A549 (cell line): ENCODE results near the gene SLC6A17. TPM values are rescaled to one million over a fixed set of nuclear protein-coding genes. Genes with fewer than 3 reads are reported as not detected.

Experiments used
- ATAC-seq, 2 experiments: fragments of 200-7000 bp in 1 of 2; fragments of >200 bp in 1 of 2; cut with Nextera tagmentation in 1 of 2; cut with Tn5 transposase in 1 of 2; 3 replicates each; pipeline versions ENCODE4 v1.8.0 to v1.9.1; 2018 to 2020; ENCODE audit warnings: mild to moderate bottlenecking in 1 of 2, moderate library complexity in 1 of 2
- CTCF ChIA-PET: fragments of 300-600 bp; sonication (Branson Sonifier 250); formaldehyde crosslinking; extraction: SDS; loops from one replicate; lab custom pipeline; 2021; ENCODE audit warnings: antibody characterized with exemption, inconsistent platforms; lab: Yijun Ruan, JAX
- POLR2A ChIA-PET: fragments of 350-600 bp; formaldehyde crosslinking; extraction: SDS; loops from one replicate; lab custom pipeline; 2021; ENCODE audit warnings: antibody characterized with exemption, inconsistent platforms; lab: Yijun Ruan, JAX
- DNase-seq, 2 experiments: peaks; one replicate each; pipeline versions ENCODE4 v3.0.0 to v3.0.0-alpha.2; 2011 to 2016; ENCODE audit warnings: low read depth in 1 of 2, low spot score in 1 of 2
- FAIRE-seq: peaks from 2 replicates; lab custom pipeline; 2011; peaks lifted over from hg19 to GRCh38; lab: Jason Lieb, UNC
- H3K27ac ChIP-seq, 2 experiments: fragments of >200 bp; sonication (Bioruptor Twin); formaldehyde crosslinking; 3 replicates each; pipeline ENCODE4 v1.5.1; 2016 to 2017
- H3K4me1 ChIP-seq: fragments of >200 bp; sonication (Bioruptor Twin); formaldehyde crosslinking; 3 replicates; pipeline ENCODE4 v1.6.1; 2016
- H3K4me2 ChIP-seq: fragments of >200 bp; sonication (Bioruptor Twin); formaldehyde crosslinking; 3 replicates; pipeline ENCODE4 v1.6.1; 2016
- H3K4me3 ChIP-seq: fragments of >200 bp; sonication (Bioruptor Twin); formaldehyde crosslinking; 3 replicates; pipeline ENCODE4 v1.5.1; 2016
- H3K9me3 ChIP-seq: fragments of >200 bp; sonication (Bioruptor Twin); formaldehyde crosslinking; 3 replicates; pipeline ENCODE4 v1.6.1; 2016
- ATOH8 ChIP-seq: fragments of 250-450 bp; sonication (Bioruptor Pico); IDR thresholded peaks from 2 replicates; pipeline ENCODE4 v1.5.0; 2020; ENCODE audit warnings: low read depth, mild to moderate bottlenecking, moderate library complexity
- CHD4 ChIP-seq: fragments of 200-600 bp; sonication (generic); IDR thresholded peaks from 2 replicates; pipeline ENCODE4 v1.6.1; 2016; ENCODE audit warnings: antibody characterized with exemption, mild to moderate bottlenecking, borderline replicate concordance
- EHF ChIP-seq: fragments of 250-450 bp; sonication (Bioruptor Pico); IDR thresholded peaks from 2 replicates; pipeline ENCODE4 v1.5.0; 2020; ENCODE audit warnings: mild to moderate bottlenecking
- EHMT2 ChIP-seq: fragments of 200-600 bp; sonication (generic); IDR thresholded peaks from 2 replicates; pipeline ENCODE4 v1.6.1; 2016; ENCODE audit warnings: antibody characterized with exemption, low read depth, mild to moderate bottlenecking, moderate library complexity
- ELK1 ChIP-seq: fragments of 150-350 bp; IDR thresholded peaks from 2 replicates; pipeline ENCODE4 v1.6.1; 2014; ENCODE audit warnings: low read depth, mild to moderate bottlenecking, low read length
- FOSB ChIP-seq: fragments of 250-450 bp; sonication (Bioruptor Pico); IDR thresholded peaks from 2 replicates; pipeline ENCODE4 v1.5.0; 2020; ENCODE audit warnings: mild to moderate bottlenecking, moderate library complexity
- HOXA7 ChIP-seq: fragments of 250-450 bp; sonication (Bioruptor Pico); IDR thresholded peaks from 2 replicates; pipeline ENCODE4 v1.5.0; 2020; ENCODE audit warnings: mild to moderate bottlenecking, moderate library complexity
- HOXB13 ChIP-seq: fragments of 250-450 bp; sonication (Bioruptor Pico); IDR thresholded peaks from 2 replicates; pipeline ENCODE4 v1.5.0; 2020; ENCODE audit warnings: low read depth, mild to moderate bottlenecking, moderate library complexity
- JUN ChIP-seq, 2 experiments: fragments of >200 bp; sonication (Bioruptor Twin); formaldehyde crosslinking; IDR thresholded peaks; 2 replicates in 1 of 2; 3 replicates in 1 of 2; pipeline ENCODE4 v1.6.1; 2016 to 2017
- JUNB ChIP-seq: fragments of >200 bp; sonication (Bioruptor Twin); formaldehyde crosslinking; IDR thresholded peaks from 2 replicates; pipeline ENCODE4 v1.6.1; 2016
- KDM5A ChIP-seq: fragments of 200-600 bp; sonication (generic); IDR thresholded peaks from 2 replicates; pipeline ENCODE4 v1.6.1; 2016; ENCODE audit warnings: antibody characterized with exemption, mild to moderate bottlenecking
- MAZ ChIP-seq: fragments of 150-350 bp; IDR thresholded peaks from 2 replicates; pipeline ENCODE4 v1.6.1; 2014; ENCODE audit warnings: antibody characterized with exemption, low read depth, low read length, borderline replicate concordance
- POLR2A ChIP-seq: IDR thresholded peaks from 2 replicates; pipeline ENCODE4 v1.6.1; 2012; ENCODE audit warnings: mild to moderate bottlenecking, low read length
- RARB ChIP-seq: fragments of 250-450 bp; sonication (Bioruptor Pico); IDR thresholded peaks from 2 replicates; pipeline ENCODE4 v1.8.0; 2021; ENCODE audit warnings: mild to moderate bottlenecking, moderate library complexity
- REST ChIP-seq: fragments of 200-600 bp; sonication (generic); IDR thresholded peaks from 2 replicates; pipeline ENCODE4 v1.6.1; 2016; ENCODE audit warnings: antibody characterized with exemption, mild to moderate bottlenecking, moderate library complexity
- RFX5 ChIP-seq: fragments of 450-650 bp; IDR thresholded peaks from 2 replicates; pipeline ENCODE4 v1.7.1; 2014; ENCODE audit warnings: antibody characterized with exemption, mild to moderate bottlenecking, moderate library complexity
- ZFP36 ChIP-seq: fragments of 450-650 bp; IDR thresholded peaks from 2 replicates; pipeline ENCODE4 v1.6.1; 2014; ENCODE audit warnings: borderline replicate concordance; ENCODE audit not compliant: partially characterized antibody
- ZNF302 ChIP-seq: fragments of 250-450 bp; sonication (Bioruptor Pico); IDR thresholded peaks from 2 replicates; pipeline ENCODE4 v1.9.0; 2021; ENCODE audit warnings: inconsistent platforms, mild to moderate bottlenecking, moderate library complexity
- ZSCAN20 ChIP-seq: fragments of 250-450 bp; sonication (Bioruptor Pico); IDR thresholded peaks from 2 replicates; pipeline ENCODE4 v1.8.0; 2022; ENCODE audit warnings: mild to moderate bottlenecking, moderate library complexity
- WGBS: methylation state at CpG from one replicate; pipeline ENCODE4 v1.1.6; 2017; ENCODE audit errors: missing lambda C conversion rate; 5-methylcytosine and 5-hydroxymethylcytosine counted together
- polyA plus RNA-seq, 4 experiments: library from polyadenylated mRNA; depleted of rRNA in 3 of 4; stranded (reverse); fragments of >200 nt; fragmentation: RNase III in 1 of 4; extraction: RNeasy Plus Mini Kit Qiagen cat#74134 plus additional on column Dnase treatment in 1 of 4; gene quantifications; 2 replicates in 3 of 4; 3 replicates in 1 of 4; pipeline ENCODE4 v1.2.3, GENCODE V29; 2011 to 2017
- TF ChIP-seq, protein P1 (sequence below): IDR thresholded peaks from 2 replicates; pipeline ENCODE4 v1.6.1; 2012; ENCODE audit warnings: low read depth, borderline replicate concordance
- TF ChIP-seq, protein P2 (sequence below): IDR thresholded peaks from 2 replicates; pipeline ENCODE4 v1.6.1; 2012
- TF ChIP-seq, protein P3 (sequence below): fragments of >200 bp; sonication (Bioruptor Twin); formaldehyde crosslinking; IDR thresholded peaks from 3 replicates; pipeline ENCODE4 v1.5.1; 2016

The SLC6A17 gene
- polyA plus RNA-seq, 2 of the 4 experiments (the other 2 are of a cell fraction) = 0.56 to 2.2 TPM

DNA sequence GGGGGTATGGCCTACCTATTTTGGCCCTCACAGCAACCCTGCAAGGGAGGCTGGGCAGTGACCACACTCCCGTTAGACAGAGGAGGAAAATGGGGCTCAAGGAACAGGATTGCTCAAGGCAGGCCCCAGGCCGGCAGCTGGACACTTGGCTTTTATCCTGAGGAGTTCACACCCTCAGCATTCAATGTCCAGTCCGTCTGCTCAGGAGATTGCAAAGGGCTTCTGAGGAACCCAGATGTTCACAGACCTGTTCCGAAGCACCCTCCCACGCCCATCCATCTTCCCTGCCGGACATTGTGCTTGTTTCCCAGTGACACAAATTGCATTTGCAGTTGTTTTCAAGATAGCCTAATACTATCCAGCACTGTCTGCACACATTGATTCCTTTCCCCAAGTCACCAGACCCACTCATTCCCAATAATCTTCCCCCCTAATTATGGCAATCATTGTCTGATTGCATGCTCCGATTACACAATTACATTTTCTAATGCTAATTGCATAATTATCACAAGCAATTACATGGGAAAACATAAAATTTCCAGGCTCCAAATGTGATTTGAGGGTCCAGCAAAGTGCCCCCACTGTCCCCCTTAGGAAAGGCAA is 42.3 kb upstream of the SLC6A17 start:
- Histone ChIP-seq H3K27ac (no peak overlapping the region), H3K4me3 (no peak overlapping the region), H3K4me1 (no peaks in the 10 kb centered on the region), H3K4me2 (no peak overlapping the region), H3K9me3 (no peaks in the 10 kb centered on the region)
- FAIRE-seq (no peak), ATAC-seq (no peak), DNase-seq (no peak)
- TF ChIP-seq EHMT2 = no peak
- TF ChIP-seq JUNB = no peak
- TF ChIP-seq RARB (CRISPR knock-in tag) = no peak
- TF ChIP-seq ZNF302 = no peak
- TF ChIP-seq HOXB13 (CRISPR knock-in tag) = no peak
- TF ChIP-seq ELK1 = no peak
- TF ChIP-seq KDM5A = no peak
- TF ChIP-seq EHF = no peak
- TF ChIP-seq, protein P1, sequence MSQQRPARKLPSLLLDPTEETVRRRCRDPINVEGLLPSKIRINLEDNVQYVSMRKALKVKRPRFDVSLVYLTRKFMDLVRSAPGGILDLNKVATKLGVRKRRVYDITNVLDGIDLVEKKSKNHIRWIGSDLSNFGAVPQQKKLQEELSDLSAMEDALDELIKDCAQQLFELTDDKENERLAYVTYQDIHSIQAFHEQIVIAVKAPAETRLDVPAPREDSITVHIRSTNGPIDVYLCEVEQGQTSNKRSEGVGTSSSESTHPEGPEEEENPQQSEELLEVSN = no peak
- TF ChIP-seq REST = no peak
- TF ChIP-seq JUN (IDR thresholded peaks at IDR 0.05) = no peak
- TF ChIP-seq, protein P2, sequence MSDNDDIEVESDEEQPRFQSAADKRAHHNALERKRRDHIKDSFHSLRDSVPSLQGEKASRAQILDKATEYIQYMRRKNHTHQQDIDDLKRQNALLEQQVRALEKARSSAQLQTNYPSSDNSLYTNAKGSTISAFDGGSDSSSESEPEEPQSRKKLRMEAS = no peak
- no peak for TF ChIP-seq MAZ
- TF ChIP-seq ATOH8 = no peak
- no peak for TF ChIP-seq HOXA7 (CRISPR knock-in tag)
- no peak for TF ChIP-seq ZSCAN20
- no peak for TF ChIP-seq RFX5
- POLR2A ChIA-PET = no interaction called here
- CTCF ChIA-PET = interaction anchor here (0.6 to 1.7 kb wide), 3 partner anchors 9 to 1145 kb away, joined by 3 to 5 read pairs (median 4); no protein-coding TSS in a partner anchor
- WGBS = 37% methylated on average over 6 of the region's 7 CpGs

GRCh38 chr1:110111081-110111480 is 39.2 kb upstream of the SLC6A17 start:
- ChIA-PET POLR2A (no interaction called here), CTCF (interaction anchor here (2.1 kb wide), 1 partner anchor 12 kb away, joined by 5 read pairs; no protein-coding TSS in a partner anchor)
- WGBS = 76% methylated on average over 4 of the region's 4 CpGs
- no peak overlapping the region for H3K4me3 ChIP-seq
- H3K9me3 ChIP-seq = no peaks in the 10 kb centered on the region
- DNase-seq (no peak), ATAC-seq (no peak)
- no peak overlapping the region for H3K4me2 ChIP-seq
- no peak for TF ChIP-seq EHF
- TF ChIP-seq MAZ = no peak
- TF ChIP-seq FOSB (CRISPR knock-in tag) = no peak
- no peak for TF ChIP-seq KDM5A
- TF ChIP-seq POLR2A = no peak
- TF ChIP-seq CHD4 = no peak
- TF ChIP-seq, protein P1 = no peak
- no peak for TF ChIP-seq ZFP36
- TF ChIP-seq JUN (IDR thresholded peaks at IDR 0.05) = no peak
- TF ChIP-seq HOXA7 (CRISPR knock-in tag) = no peak
- TF ChIP-seq, protein P3, sequence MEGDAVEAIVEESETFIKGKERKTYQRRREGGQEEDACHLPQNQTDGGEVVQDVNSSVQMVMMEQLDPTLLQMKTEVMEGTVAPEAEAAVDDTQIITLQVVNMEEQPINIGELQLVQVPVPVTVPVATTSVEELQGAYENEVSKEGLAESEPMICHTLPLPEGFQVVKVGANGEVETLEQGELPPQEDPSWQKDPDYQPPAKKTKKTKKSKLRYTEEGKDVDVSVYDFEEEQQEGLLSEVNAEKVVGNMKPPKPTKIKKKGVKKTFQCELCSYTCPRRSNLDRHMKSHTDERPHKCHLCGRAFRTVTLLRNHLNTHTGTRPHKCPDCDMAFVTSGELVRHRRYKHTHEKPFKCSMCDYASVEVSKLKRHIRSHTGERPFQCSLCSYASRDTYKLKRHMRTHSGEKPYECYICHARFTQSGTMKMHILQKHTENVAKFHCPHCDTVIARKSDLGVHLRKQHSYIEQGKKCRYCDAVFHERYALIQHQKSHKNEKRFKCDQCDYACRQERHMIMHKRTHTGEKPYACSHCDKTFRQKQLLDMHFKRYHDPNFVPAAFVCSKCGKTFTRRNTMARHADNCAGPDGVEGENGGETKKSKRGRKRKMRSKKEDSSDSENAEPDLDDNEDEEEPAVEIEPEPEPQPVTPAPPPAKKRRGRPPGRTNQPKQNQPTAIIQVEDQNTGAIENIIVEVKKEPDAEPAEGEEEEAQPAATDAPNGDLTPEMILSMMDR = no peak
- TF ChIP-seq RFX5 = no peak
- TF ChIP-seq, all 56 proteins: peak for 0
- Histone ChIP-seq H3K4me1 (no peaks in the 10 kb centered on the region), H3K27ac (no peak overlapping the region)
- no peak for FAIRE-seq
